PC-3 (cell line): Measurements from ENCODE around the gene DCD. TPM values are rescaled to one million over a fixed set of nuclear protein-coding genes. Genes with fewer than 3 reads are reported as not detected.

ENCODE experiments used
- ATAC-seq: fragments of 200-7000 bp; cut with Tn5 transposase; 2 replicates; pipeline ENCODE4 v1.9.1; 2020; ENCODE audit warnings: mild to moderate bottlenecking, moderate library complexity
- BruUV-seq: library from RNA; stranded (reverse); fragments of 400-500 nt; replicated peaks from 2 replicates; lab custom pipeline; 2021; lab: Mats Ljungman, UMichigan
- CTCF ChIA-PET: fragments of 300-600 bp; sonication (Branson Sonifier 250); formaldehyde crosslinking; loops from one replicate; lab custom pipeline; 2022; ENCODE audit warnings: antibody characterized with exemption; lab: Charles Lee
- POLR2A ChIA-PET: fragments of 300-600 bp; sonication (Branson Sonifier 250); formaldehyde crosslinking; loops from one replicate; lab custom pipeline; 2022; ENCODE audit warnings: antibody characterized with exemption; ENCODE audit not compliant: unreplicated experiment; lab: Charles Lee
- DNase-seq: peaks from one replicate; pipeline ENCODE4 v3.0.0-alpha.2; 2015
- H2AFZ ChIP-seq: fragments of 300-600 bp; sonication (generic); 2 replicates; pipeline ENCODE4 v1.6.0; 2016; ENCODE audit warnings: antibody characterized with exemption, low read length
- H3F3A ChIP-seq: fragments of 300-600 bp; sonication (generic); one replicate; pipeline ENCODE4 v1.6.0; 2017; ENCODE audit warnings: antibody characterized with exemption, low read length, control low read depth, mild to moderate bottlenecking; ENCODE audit not compliant: unreplicated experiment
- H3K27ac ChIP-seq: fragments of 300-600 bp; sonication (generic); 2 replicates; pipeline ENCODE4 v1.5.1; 2016; ENCODE audit warnings: mild to moderate bottlenecking, low read length
- H3K27me3 ChIP-seq: fragments of 300-600 bp; sonication (generic); 2 replicates; pipeline ENCODE4 v1.6.1; 2016; ENCODE audit warnings: low read length, mixed read lengths
- H3K36me3 ChIP-seq: fragments of 300-600 bp; sonication (generic); 2 replicates; pipeline ENCODE4 v1.6.1; 2016; ENCODE audit warnings: low read depth, mixed run types, low read length, mixed read lengths
- H3K4me1 ChIP-seq: fragments of 300-600 bp; sonication (generic); 2 replicates; pipeline ENCODE4 v1.5.1; 2016; ENCODE audit warnings: low read length; ENCODE audit not compliant: insufficient read depth
- H3K4me2 ChIP-seq: fragments of 300-600 bp; sonication (generic); 2 replicates; pipeline ENCODE4 v1.6.0; 2016; ENCODE audit warnings: low read length
- H3K4me3 ChIP-seq: fragments of 300-600 bp; sonication (generic); 2 replicates; pipeline ENCODE4 v1.5.1; 2016; ENCODE audit warnings: mild to moderate bottlenecking, low read length, mixed read lengths
- H3K79me2 ChIP-seq: fragments of 300-600 bp; sonication (generic); 2 replicates; pipeline ENCODE4 v1.6.1; 2017; ENCODE audit warnings: low read length, mixed read lengths
- H3K9ac ChIP-seq: fragments of 300-600 bp; sonication (generic); 2 replicates; pipeline ENCODE4 v1.6.0; 2016; ENCODE audit warnings: mild to moderate bottlenecking, low read length
- H3K9me2 ChIP-seq: fragments of 300-600 bp; sonication (generic); replicated peaks from 2 replicates; pipeline ENCODE4 v1.6.1; 2016; ENCODE audit warnings: mixed run types, low read length, mixed read lengths
- H3K9me3 ChIP-seq: fragments of 300-600 bp; sonication (generic); 2 replicates; pipeline ENCODE4 v1.6.1; 2016; ENCODE audit warnings: low read length, mixed read lengths
- H4K20me1 ChIP-seq: fragments of 300-600 bp; sonication (generic); 2 replicates; pipeline ENCODE4 v1.6.1; 2016; ENCODE audit warnings: low read length, mixed read lengths
- CTCF ChIP-seq: fragments of 300-600 bp; sonication (generic); conservative IDR thresholded peaks from 2 replicates; pipeline ENCODE4 v1.5.1; 2017; ENCODE audit warnings: antibody characterized with exemption, low read depth, mild to moderate bottlenecking, low read length
- EZH2phosphoT487 ChIP-seq: fragments of 300-600 bp; sonication (generic); IDR thresholded peaks from 2 replicates; pipeline ENCODE4 v1.6.1; 2018; ENCODE audit warnings: mild to moderate bottlenecking, antibody characterized with exemption, low read length, borderline replicate concordance
- intact Hi-C: fragments of 100-400 bp; cut with micrococcal nuclease; formaldehyde crosslinking; loops from 2 replicates; pipeline ENCODE4 v1.9.0; 2023
- total RNA-seq: library from RNA; depleted of rRNA; stranded (reverse); fragments of >200 nt; gene quantifications from 2 replicates; pipeline ENCODE4 v1.2.3, GENCODE V29; 2014; rRNA removed

Gene DCD
- total RNA-seq, 1 experiment from 2014 or later, result not detected

- Histone ChIP-seq H3K4me3 (no peak overlapping the region), H4K20me1 (no peaks in the 10 kb centered on the region), H3K79me2 (no peaks in the 10 kb centered on the region), H3K36me3 (no peaks in the 10 kb centered on the region), H2AFZ (no peak overlapping the region), H3F3A (no peaks in the 10 kb centered on the region), H3K27me3 (peaks cover 56% of the 10 kb centered on the region), H3K9me2 (no peaks in the 10 kb centered on the region), H3K4me1 (no peaks in the 10 kb centered on the region), H3K27ac (no peak overlapping the region), H3K9me3 (no peaks in the 10 kb centered on the region), H3K9ac (no peak overlapping the region), H3K4me2 (no peak overlapping the region)
- TF ChIP-seq EZH2phosphoT487, result no peak
- TF ChIP-seq CTCF, result no peak
- no peak for DNase-seq
- CTCF ChIA-PET, result no interaction called here
- no TSS peak for BruUV-seq
- ATAC-seq, result no peak
- intact Hi-C loops, result no loop called here
- POLR2A ChIA-PET, result no interaction called here
Measured at GRCh38 chr12:54595471-54595870, 52.7 kb downstream of the DCD start.

Other genes with a start within 250 kb of the DCD start
- 35.9 and 38.2 TPM in 2 replicates for gene ITGA5, start 229.1 kb downstream of the DCD start, total RNA-seq
- not detected in 2 replicates for gene GTSF1, start 174.8 kb downstream of the DCD start, total RNA-seq
- not detected in 2 replicates for gene NCKAP1L, start 150.6 kb downstream of the DCD start, total RNA-seq
- not detected in 2 replicates for gene PDE1B, start 98.8 kb downstream of the DCD start, total RNA-seq
- not detected in 2 replicates for gene PPP1R1A, start 59.7 kb downstream of the DCD start, total RNA-seq
- not detected in 2 replicates for gene LACRT, start 13.5 kb downstream of the DCD start, total RNA-seq
- gene MUCL1, start 206.2 kb upstream of the DCD start, total RNA-seq, result not detected in 2 replicates